HepG2 (cell line): Measurements from ENCODE around the gene CTSA. TPM values are rescaled to one million over a fixed set of nuclear protein-coding genes. Genes with fewer than 3 reads are reported as not detected.
A peak's percentile ranks its signal among the peaks of the same experiment; 100 is the strongest.

ENCODE experiments used
- ATAC-seq: fragments of 200-7000 bp; cut with Tn5 transposase; 3 replicates; pipeline ENCODE4 v1.9.1; 2020; ENCODE audit warnings: mild to moderate bottlenecking, moderate library complexity
- BruUV-seq: library from RNA; stranded (reverse); fragments of 400-500 nt; replicated peaks from 2 replicates; lab custom pipeline; 2021; lab: Mats Ljungman, UMichigan
- CTCF ChIA-PET: fragments of 300-600 bp; formaldehyde crosslinking; extraction: SDS; loops from one replicate; lab custom pipeline; 2021; ENCODE audit warnings: low total read pairs, inconsistent platforms, low intra/inter-chr PET ratio; lab: Yijun Ruan, JAX
- POLR2A ChIA-PET: fragments of 350-600 bp; sonication (Branson Sonifier 250); formaldehyde crosslinking; loops from one replicate; lab custom pipeline; 2020; ENCODE audit warnings: antibody characterized with exemption, inconsistent platforms; lab: Yijun Ruan, JAX
- DNase-seq: peaks from one replicate; pipeline ENCODE4 v3.0.0-alpha.2; 2015; ENCODE audit warnings: low spot score
- FAIRE-seq: peaks from 3 replicates; lab custom pipeline; 2011; peaks lifted over from hg19 to GRCh38; lab: Jason Lieb, UNC
- H2AFZ ChIP-seq: one replicate; pipeline ENCODE4 v1.6.1; 2011; ENCODE audit warnings: low read length, inconsistent platforms
- H3K27ac ChIP-seq: fragments of 300-600 bp; 3 replicates; pipeline ENCODE4 v1.8.0; 2011; ENCODE audit warnings: mixed run types, mild to moderate bottlenecking, mixed read lengths, low read length, inconsistent platforms; ENCODE audit not compliant: insufficient read depth; ENCODE audit errors: extremely low read length
- H3K27me3 ChIP-seq, 2 experiments: fragments of 200-600 bp in 1 of 2; 2 replicates in 1 of 2; 3 replicates in 1 of 2; pipeline versions ENCODE4 v1.6.0 to v1.8.0; 2011; ENCODE audit warnings: low read length in 2 of 2, mild to moderate bottlenecking in 2 of 2, moderate library complexity in 2 of 2, inconsistent platforms in 1 of 2; ENCODE audit not compliant: insufficient read depth in 2 of 2, control insufficient read depth in 1 of 2
- H3K36me3 ChIP-seq, 2 experiments: fragments of 200-600 bp in 1 of 2; replicated peaks in 1 of 2; 2 replicates in 1 of 2; 3 replicates in 1 of 2; pipeline versions ENCODE4 v1.5.1 to v1.8.0; 2011; ENCODE audit warnings: low read length in 2 of 2, inconsistent platforms in 1 of 2; ENCODE audit not compliant: insufficient read depth in 2 of 2, control insufficient read depth in 1 of 2
- H3K4me1 ChIP-seq: 2 replicates; pipeline ENCODE4 v1.5.1; 2012; ENCODE audit warnings: low read length, inconsistent platforms; ENCODE audit not compliant: insufficient read depth
- H3K4me2 ChIP-seq: 2 replicates; pipeline ENCODE4 v1.6.0; 2011; ENCODE audit warnings: low read depth, low read length, inconsistent platforms
- H3K4me3 ChIP-seq, 3 experiments: fragments of 200-600 bp in 1 of 3; sonication (generic), shearing (Covaris generic) in 1 of 3; replicated peaks in 1 of 3; 2 replicates each; pipeline ENCODE4 v1.5.1; 2011 to 2016; ENCODE audit warnings: low read length in 3 of 3, inconsistent platforms in 2 of 3, low read depth in 2 of 3, mild to moderate bottlenecking in 2 of 3, control low read depth in 1 of 3, mixed read lengths in 1 of 3; ENCODE audit not compliant: insufficient read depth in 1 of 3
- H3K79me2 ChIP-seq: one replicate; pipeline ENCODE4 v1.6.1; 2011; ENCODE audit warnings: low read length, inconsistent platforms; ENCODE audit not compliant: insufficient read depth
- H3K9ac ChIP-seq: 2 replicates; pipeline ENCODE4 v1.6.0; 2011; ENCODE audit warnings: mild to moderate bottlenecking, low read depth, low read length, inconsistent platforms; ENCODE audit not compliant: insufficient read depth
- H3K9me3 ChIP-seq: 2 replicates; pipeline ENCODE4 v1.5.1; 2012; ENCODE audit warnings: mild to moderate bottlenecking, low read length
- H4K20me1 ChIP-seq: 2 replicates; pipeline ENCODE4 v1.6.0; 2011; ENCODE audit warnings: inconsistent platforms, mild to moderate bottlenecking, low read length, moderate library complexity; ENCODE audit not compliant: insufficient read depth
- CENPX ChIP-seq: sonication (generic); formaldehyde crosslinking; IDR thresholded peaks from 2 replicates; pipeline ENCODE4 v1.9.0; 2021; ENCODE audit warnings: mild to moderate bottlenecking, missing genetic modification reagents, moderate library complexity
- FIP1L1 ChIP-seq: fragments of 200-400 bp; formaldehyde crosslinking; IDR thresholded peaks from 2 replicates; pipeline ENCODE4 v1.6.1; 2018; ENCODE audit warnings: low read depth, mild to moderate bottlenecking, low read length, moderate library complexity, borderline replicate concordance; ENCODE audit not compliant: insufficient read depth
- FOXK2 ChIP-seq: fragments of 450-650 bp; IDR thresholded peaks from 2 replicates; pipeline ENCODE4 v1.6.1; 2016
- HOXA3 ChIP-seq: sonication (generic); formaldehyde crosslinking; IDR thresholded peaks from 2 replicates; pipeline ENCODE4 v1.5.0; 2020; ENCODE audit warnings: missing genetic modification reagents
- HOXA9 ChIP-seq: sonication (generic); formaldehyde crosslinking; IDR thresholded peaks from 2 replicates; pipeline ENCODE4 v1.8.1; 2022; ENCODE audit warnings: missing genetic modification reagents, mild to moderate bottlenecking, moderate library complexity, borderline replicate concordance
- MED8 ChIP-seq: sonication (generic); formaldehyde crosslinking; IDR thresholded peaks from 2 replicates; pipeline ENCODE4 v1.8.1; 2023; ENCODE audit warnings: mild to moderate bottlenecking, missing genetic modification reagents; ENCODE audit not compliant: insufficient replicate concordance
- MNT ChIP-seq: fragments of 450-650 bp; IDR thresholded peaks from 2 replicates; pipeline ENCODE4 v1.6.1; 2016
- POLR2AphosphoS5 ChIP-seq: IDR thresholded peaks from 2 replicates; pipeline ENCODE4 v1.6.1; 2012; ENCODE audit warnings: low read depth, low read length
- SNAPC2 ChIP-seq: sonication (generic); formaldehyde crosslinking; IDR thresholded peaks from 2 replicates; pipeline ENCODE4 v1.8.1; 2022; ENCODE audit warnings: mild to moderate bottlenecking, missing genetic modification reagents
- ZNF569 ChIP-seq: sonication (generic); formaldehyde crosslinking; IDR thresholded peaks from 2 replicates; pipeline ENCODE4 v1.5.0; 2020; ENCODE audit warnings: mild to moderate bottlenecking, missing genetic modification reagents, moderate library complexity, borderline replicate concordance
- ZNF781 ChIP-seq: sonication (generic); formaldehyde crosslinking; IDR thresholded peaks from 2 replicates; pipeline ENCODE4 v1.5.1; 2020; ENCODE audit warnings: borderline replicate concordance, mild to moderate bottlenecking, missing genetic modification reagents; ENCODE audit errors: not compliant biosample characterization
- WGBS: methylation state at CpG from one replicate; pipeline ENCODE4 v1.1.6; 2017; ENCODE audit warnings: low lambda C conversion rate; 5-methylcytosine and 5-hydroxymethylcytosine counted together
- in situ Hi-C: cut with HindIII; loops from 2 replicates; pipeline ENCODE4 v1.10.0; 2017; ENCODE audit warnings: low pct_unique_long_range_greater_than_20kb; ENCODE audit not compliant: extremely low pct_ligation_motif_present
- intact Hi-C: fragments of 100-400 bp; cut with micrococcal nuclease; formaldehyde crosslinking; loops from one replicate; pipeline ENCODE4 v1.10.0; 2022; ENCODE audit not compliant: unreplicated experiment
- polyA plus RNA-seq, 8 experiments: library from polyadenylated mRNA; depleted of rRNA in 3 of 8; stranded (reverse) in 7 of 8; unstranded in 1 of 8; fragments of >200 nt; fragmentation: Illumina TruSeq in 4 of 8; extraction: Trizol in 4 of 8; gene quantifications; 2 replicates each; pipeline versions ENCODE4 v1.2.1 to v1.2.3, GENCODE V29; 2011 to 2016; ENCODE audit warnings: low read depth in 4 of 8, missing spikeins in 1 of 8, mixed read lengths in 1 of 8; ENCODE audit not compliant: insufficient read depth in 1 of 8
- total RNA-seq, 5 experiments: library from RNA; depleted of rRNA; stranded (reverse); fragments of >200 nt; fragmentation: Illumina TruSeq; extraction: Trizol; gene quantifications; 2 replicates each; pipeline ENCODE4 v1.2.3, GENCODE V29; 2016; ENCODE audit warnings: low read depth in 1 of 5
- TF ChIP-seq, protein P1 (sequence below): sonication (generic); formaldehyde crosslinking; IDR thresholded peaks from 2 replicates; pipeline ENCODE4 v1.4.0; 2020; ENCODE audit warnings: missing genetic modification reagents, mild to moderate bottlenecking, borderline replicate concordance
- TF ChIP-seq, protein P2 (sequence below): sonication (generic); formaldehyde crosslinking; IDR thresholded peaks from 2 replicates; pipeline ENCODE4 v1.5.1; 2020; ENCODE audit warnings: missing genetic modification reagents, mild to moderate bottlenecking, borderline replicate concordance

CTSA gene
- total and polyA plus RNA-seq, 2 of the 13 experiments (the other 11 are each of a cell fraction or from before 2014, with no cell fraction given): 202 to 231 TPM

DNA sequence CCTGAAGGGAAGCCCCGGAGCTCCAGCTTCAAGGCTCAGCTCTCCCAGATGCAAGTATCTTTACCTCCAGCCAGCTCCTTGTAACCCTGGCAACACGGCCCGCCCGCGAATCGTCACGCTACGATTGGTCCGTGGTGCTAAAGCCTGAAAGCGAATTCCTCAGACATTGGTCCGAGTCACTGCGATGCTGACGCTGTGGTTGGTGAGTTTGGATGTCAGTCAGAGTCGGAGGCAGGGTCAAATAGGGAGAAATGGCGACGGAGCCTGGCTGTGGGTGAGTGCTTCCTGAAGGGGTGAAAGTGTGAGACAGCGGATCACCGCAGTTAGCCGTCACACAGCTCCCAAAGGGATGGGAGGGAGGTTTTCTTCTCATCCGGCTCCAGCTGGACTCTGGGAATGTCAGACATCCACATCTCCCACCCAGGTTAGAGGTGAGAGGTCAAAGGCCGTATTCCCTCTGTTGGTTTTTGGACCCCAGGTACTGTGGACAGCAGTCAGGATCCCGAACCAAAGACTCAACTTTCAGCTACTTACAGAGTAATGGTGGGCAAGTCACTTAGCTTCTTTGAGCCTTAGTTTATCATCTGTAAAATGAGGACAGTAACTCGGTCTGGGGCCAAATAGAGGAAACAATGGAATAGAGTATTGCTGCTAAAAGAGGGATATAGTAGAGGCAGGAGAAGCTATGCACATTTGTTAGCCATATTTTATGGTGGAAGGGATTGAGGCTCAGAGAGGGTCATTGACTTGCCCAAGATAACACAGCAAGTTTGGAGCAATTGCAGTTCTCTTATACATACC lies 9.9 kb upstream of the CTSA start, which contains the start of gene ZSWIM1 (continued):
- TF ChIP-seq, protein P1, sequence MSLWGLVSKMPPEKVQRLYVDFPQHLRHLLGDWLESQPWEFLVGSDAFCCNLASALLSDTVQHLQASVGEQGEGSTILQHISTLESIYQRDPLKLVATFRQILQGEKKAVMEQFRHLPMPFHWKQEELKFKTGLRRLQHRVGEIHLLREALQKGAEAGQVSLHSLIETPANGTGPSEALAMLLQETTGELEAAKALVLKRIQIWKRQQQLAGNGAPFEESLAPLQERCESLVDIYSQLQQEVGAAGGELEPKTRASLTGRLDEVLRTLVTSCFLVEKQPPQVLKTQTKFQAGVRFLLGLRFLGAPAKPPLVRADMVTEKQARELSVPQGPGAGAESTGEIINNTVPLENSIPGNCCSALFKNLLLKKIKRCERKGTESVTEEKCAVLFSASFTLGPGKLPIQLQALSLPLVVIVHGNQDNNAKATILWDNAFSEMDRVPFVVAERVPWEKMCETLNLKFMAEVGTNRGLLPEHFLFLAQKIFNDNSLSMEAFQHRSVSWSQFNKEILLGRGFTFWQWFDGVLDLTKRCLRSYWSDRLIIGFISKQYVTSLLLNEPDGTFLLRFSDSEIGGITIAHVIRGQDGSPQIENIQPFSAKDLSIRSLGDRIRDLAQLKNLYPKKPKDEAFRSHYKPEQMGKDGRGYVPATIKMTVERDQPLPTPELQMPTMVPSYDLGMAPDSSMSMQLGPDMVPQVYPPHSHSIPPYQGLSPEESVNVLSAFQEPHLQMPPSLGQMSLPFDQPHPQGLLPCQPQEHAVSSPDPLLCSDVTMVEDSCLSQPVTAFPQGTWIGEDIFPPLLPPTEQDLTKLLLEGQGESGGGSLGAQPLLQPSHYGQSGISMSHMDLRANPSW (CRISPR knock-in tag): 0 out of 2 replicates have a peak, but pooled peaks have one; percentile 41
- TF ChIP-seq MED8 (CRISPR knock-in tag) (peak; percentile 46), ZNF569 (CRISPR knock-in tag) (no peak), CENPX (CRISPR knock-in tag) (no peak)

DNA sequence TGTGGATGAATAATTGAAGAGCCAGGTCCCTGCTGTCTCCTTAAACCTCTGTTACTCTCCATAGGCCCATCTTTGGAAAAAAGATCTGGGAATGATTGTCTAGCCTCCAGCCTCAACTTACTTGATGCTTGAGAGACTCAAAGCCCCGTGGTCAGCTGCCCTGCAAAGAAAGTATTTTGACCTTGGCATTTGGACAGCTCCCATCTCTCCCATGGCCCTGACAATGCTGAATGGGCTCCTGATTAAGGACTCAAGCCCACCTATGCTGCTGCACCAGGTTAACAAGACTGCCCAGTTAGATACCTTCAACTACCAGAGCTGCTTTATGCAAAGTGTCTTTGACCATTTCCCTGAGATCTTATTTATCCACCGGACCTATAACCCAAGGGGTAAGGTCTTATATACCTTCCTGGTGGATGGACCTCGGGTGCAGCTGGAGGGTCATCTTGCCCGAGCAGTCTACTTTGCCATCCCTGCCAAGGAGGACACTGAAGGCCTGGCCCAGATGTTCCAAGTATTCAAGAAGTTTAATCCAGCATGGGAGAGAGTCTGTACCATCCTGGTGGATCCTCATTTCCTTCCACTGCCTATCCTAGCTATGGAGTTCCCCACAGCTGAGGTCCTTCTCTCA lies 8.6 kb upstream of the CTSA start:
- ATAC-seq (no peak), DNase-seq (no peak), FAIRE-seq (no peak)
- Histone ChIP-seq H2AFZ (no peak overlapping the region), H3K27me3 (no peaks in the 10 kb centered on the region; a peak in 1 of 5 replicates), H4K20me1 (no peaks in the 10 kb centered on the region), H3K4me2 (no peak overlapping the region), H3K9ac (no peak overlapping the region), H3K79me2 (peaks cover 16% of the 10 kb centered on the region), H3K4me1 (peaks cover 22% of the 10 kb centered on the region), H3K36me3 (peaks cover 20 to 46% of the 10 kb centered on the region in 2 experiments), H3K9me3 (no peaks in the 10 kb centered on the region), H3K27ac (no peak overlapping the region), H3K4me3 (no peak overlapping the region)
- in situ Hi-C loops (no loop called here), intact Hi-C loops (loop anchor here (5.0 to 10.0 kb wide), 2 partner anchors 50 to 88 kb away; partner anchors contain the start of genes DNTTIP1, SNX21 and WFDC3)
- ChIA-PET CTCF (no interaction called here), POLR2A (interaction anchor here (0.9 to 7.5 kb wide), 13 partner anchors 9 to 88 kb away, joined by 3 to 129 read pairs (median 20); partner anchors contain the start of genes ACOT8, CTSA, NEURL2 and PCIF1)
- WGBS: 78% methylated on average over 4 of the region's 4 CpGs
- BruUV-seq: no TSS peak
- TF ChIP-seq SNAPC2 (no peak), POLR2AphosphoS5 (0 out of 2 replicates have a peak, but pooled peaks have one; percentile 16), ZNF781 (peak; percentile 13), MNT (no peak), FOXK2 (no peak), HOXA3 (CRISPR knock-in tag) (0 out of 2 replicates have a peak, but pooled peaks have one; percentile 1), FIP1L1 (no peak), HOXA9 (CRISPR knock-in tag) (no peak)
- TF ChIP-seq, protein P2, sequence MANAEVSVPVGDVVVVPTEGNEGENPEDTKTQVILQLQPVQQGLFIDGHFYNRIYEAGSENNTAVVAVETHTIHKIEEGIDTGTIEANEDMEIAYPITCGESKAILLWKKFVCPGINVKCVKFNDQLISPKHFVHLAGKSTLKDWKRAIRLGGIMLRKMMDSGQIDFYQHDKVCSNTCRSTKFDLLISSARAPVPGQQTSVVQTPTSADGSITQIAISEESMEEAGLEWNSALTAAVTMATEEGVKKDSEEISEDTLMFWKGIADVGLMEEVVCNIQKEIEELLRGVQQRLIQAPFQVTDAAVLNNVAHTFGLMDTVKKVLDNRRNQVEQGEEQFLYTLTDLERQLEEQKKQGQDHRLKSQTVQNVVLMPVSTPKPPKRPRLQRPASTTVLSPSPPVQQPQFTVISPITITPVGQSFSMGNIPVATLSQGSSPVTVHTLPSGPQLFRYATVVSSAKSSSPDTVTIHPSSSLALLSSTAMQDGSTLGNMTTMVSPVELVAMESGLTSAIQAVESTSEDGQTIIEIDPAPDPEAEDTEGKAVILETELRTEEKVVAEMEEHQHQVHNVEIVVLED (CRISPR knock-in tag): 0 out of 2 replicates have a peak, but pooled peaks have one; percentile 28
